Hematopoietic multipotent progenitor cell treated with erythropoietin and hydrocortisone succinate and interleukin-3 and kit ligand, for 6 days (in vitro differentiated cells): ENCODE data around the gene PLAC8L1.
"Not testable (repeated sequence)": the region's sequence is repeated elsewhere in the genome, so short reads cannot be mapped to it uniquely, and the experiment has no call there.

ENCODE experiments used
- DNase-seq: peaks from one replicate; pipeline ENCODE4 v3.0.0-alpha.2; 2015

The PLAC8L1 gene

DNA sequence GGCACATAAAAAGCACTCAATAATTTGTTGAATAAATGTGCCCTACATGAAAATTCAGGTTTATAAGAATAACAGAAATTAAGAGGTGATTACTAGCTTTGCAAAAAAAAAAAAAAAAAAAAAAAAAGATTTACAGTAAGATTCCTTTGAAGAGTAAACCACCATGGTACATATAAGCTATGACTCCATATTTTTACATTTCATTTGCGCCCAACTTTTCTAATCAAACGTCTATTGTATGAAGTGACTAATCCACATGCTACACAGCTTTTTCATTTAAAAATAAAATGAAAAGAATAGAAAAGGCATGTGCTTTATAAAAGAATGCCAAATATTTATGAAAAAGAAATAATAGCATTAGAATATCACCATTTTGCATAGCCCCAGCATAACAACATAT, at the start of gene PLAC8L1:
Gene PLAC8L1, minus strand, starts transcription at position 101 of the 400 bp plus-strand sequence. CDS start 1,266 bp downstream, outside the sequence.
- DNase-seq, result no peak

GRCh38 chr5:146151970-146152369, 46.6 kb upstream of the PLAC8L1 start:
- no peak for DNase-seq

GRCh38 chr5:146137967-146138403, 32.6 kb upstream of the PLAC8L1 start:
- no peak for DNase-seq

- DNase-seq, result peak; percentile 80
Observed at GRCh38 chr5:146130440-146131045, 25.2 kb upstream of the PLAC8L1 start.

- no peak for DNase-seq
Observed at GRCh38 chr5:146126068-146126467, 20.7 kb upstream of the PLAC8L1 start.

DNA sequence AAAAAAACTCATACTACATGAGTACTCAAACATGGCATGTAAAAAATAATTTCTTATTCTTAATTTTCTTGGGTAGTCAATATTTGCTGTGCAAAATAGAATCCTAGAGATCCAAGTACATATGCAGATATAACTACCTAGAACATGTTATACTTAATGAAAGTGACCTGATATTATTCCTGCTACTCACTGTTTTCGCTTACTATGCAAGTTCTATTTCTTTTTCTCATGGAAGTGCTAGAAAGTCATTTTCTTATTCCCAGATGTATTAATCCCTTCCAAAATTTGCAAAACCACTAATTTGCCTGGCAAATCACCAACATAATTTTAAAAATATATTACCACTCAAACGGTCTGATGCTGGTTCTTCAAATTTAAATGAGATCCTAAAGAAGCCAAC, 19.2 kb upstream of the PLAC8L1 start:
- DNase-seq, result no peak

GRCh38 chr5:146121451-146121850, 16.1 kb upstream of the PLAC8L1 start:
- DNase-seq, result not testable (repeated sequence)

- no peak for DNase-seq
Observed at GRCh38 chr5:146118322-146118721, 12.9 kb upstream of the PLAC8L1 start.

DNA sequence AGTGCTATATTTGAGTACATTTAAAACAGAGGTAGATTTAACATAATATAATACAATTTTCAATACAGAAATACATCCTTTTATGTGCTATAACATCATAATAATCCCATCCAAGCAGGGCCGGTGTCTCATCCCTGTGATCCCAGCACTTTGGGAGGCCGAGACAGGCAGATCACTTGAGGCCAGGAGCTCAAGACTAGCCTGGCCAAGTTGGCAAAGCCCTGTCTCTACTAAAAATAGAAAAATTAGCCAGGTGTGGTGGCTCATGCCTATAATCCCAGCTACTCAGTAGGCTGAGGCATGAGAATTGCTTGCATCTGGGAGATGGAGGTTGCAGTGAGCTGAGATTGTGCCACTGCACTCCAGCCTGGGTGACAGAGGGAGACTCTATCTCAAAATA, 11.8 kb upstream of the PLAC8L1 start:
- not testable (repeated sequence) for DNase-seq

- DNase-seq, result no peak
Observed at GRCh38 chr5:146116361-146116760, 11.0 kb upstream of the PLAC8L1 start.

GRCh38 chr5:146112476-146112875, 7.1 kb upstream of the PLAC8L1 start:
- DNase-seq, result peak; percentile 65

- peak; percentile 97 for DNase-seq
Observed at GRCh38 chr5:146111409-146111808, 6.0 kb upstream of the PLAC8L1 start.

DNA sequence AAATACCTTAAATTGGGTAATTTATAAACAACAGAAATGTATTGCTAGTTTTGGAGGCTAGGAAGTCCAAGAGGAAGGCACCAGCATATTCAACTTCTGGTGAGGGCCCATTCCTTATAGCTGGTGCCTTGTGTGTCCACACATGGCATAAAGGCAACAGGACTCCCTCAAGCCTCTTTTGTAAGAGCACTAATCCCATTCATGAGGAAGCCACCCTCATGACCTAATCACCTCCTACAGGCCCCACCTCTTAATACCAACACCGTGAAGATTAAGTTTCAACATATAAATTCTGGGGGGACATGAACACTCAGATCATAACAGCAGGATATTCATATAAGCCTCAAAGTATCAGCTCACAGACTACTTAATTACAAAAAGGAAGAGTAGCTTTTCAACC, 4.0 kb upstream of the PLAC8L1 start:
- peak; percentile 45 for DNase-seq

GRCh38 chr5:146108870-146109269, 3.5 kb upstream of the PLAC8L1 start:
- DNase-seq, result not testable (repeated sequence)

DNA sequence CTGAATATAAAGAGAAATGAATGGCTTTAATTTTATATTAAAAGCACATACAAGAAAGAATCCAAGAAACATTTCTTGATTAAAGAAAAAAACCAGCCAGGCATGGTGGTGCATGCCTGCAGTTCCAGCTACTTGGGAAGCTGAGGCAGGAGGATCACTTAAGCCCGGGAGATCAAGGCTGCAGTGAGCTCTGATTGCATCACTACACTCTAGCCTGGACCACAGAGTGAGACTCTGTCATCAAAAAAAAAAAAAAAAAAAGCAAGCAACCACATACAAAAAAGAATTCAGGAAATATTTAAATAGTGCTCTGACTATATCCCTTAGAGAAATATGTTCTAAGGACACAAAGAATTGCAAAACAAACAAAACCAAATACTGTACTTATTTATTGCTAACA, 2.5 kb upstream of the PLAC8L1 start:
- no peak for DNase-seq

DNA sequence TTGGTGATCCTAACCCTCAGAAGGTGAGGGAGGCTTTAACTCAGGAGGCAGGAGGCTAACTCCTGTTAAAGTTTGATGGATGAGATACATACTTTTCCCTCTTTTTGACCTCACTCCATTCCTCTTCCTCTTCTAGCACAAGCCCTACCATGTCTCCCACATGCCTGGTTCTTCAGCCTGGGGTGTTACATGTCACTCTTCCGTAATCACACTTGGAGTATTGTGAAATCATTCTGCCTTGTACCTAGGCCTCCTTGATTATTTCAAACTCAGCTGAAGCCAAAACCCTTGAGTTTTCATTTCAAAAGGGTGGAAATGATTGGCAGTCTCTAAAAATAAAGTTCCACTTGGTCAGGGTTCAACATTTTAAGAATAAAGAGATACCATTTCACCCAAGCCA, 1.8 kb downstream of the PLAC8L1 start:
- peak; percentile 16 for DNase-seq

DNA sequence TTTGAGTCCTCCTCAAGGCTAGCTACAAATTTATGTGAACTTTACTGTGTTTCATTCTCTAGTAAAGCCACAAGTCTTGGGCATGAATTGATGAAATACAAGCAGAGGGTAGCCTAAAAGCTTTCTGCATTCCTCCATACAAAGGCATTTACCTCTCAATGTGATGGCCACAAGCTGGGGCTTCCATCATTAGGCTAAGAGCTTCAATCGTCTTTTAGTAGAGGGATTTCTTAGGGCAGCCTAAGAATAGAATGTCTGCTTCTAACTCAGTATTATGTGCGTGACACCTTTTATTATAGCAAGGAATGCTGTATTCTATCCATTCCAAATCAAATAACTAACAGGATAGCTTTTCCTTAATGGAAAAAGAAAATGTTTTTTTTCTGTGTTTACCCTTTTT, 3.7 kb downstream of the PLAC8L1 start:
- DNase-seq, result no peak

GRCh38 chr5:146098047-146098446, 7.3 kb downstream of the PLAC8L1 start:
- DNase-seq, result no peak

DNA sequence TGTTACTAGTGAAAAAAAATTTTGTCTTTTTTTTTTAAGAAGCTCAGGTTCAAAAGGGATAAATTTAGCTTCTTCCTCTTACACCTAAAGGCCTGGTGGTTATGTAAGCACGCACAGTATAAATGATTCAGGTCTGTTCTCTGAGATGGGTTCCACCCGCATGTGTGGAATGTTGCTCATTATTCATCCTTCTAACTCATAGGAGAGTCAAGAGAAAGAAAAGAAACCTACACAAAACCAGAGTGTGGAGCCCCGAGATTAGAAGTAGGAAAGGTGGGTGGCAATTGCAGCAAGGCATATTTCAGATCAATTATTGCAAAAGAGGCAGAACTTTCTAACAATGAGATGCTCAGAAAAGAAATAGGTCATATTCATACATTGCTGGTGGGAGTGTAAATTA, 13.5 kb downstream of the PLAC8L1 start:
- no peak for DNase-seq

DNA sequence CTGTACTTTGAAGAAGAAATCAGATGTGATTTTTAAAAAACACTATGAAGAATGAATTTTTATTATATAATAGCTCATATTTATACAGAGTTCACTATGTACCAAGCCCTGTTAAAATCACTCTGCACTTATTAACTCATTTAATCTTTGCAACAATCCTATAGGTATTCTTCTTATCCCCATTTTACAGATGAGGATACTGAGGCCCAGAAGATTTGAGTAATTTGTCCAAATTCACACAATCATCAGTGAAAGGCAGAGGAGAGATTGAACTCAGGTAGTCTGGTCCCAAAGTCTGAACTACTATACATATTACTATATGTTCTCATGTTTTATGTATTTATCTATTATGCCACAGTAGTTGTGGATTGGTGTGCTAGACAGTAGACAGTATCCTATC, 16.1 kb downstream of the PLAC8L1 start:
- DNase-seq, result no peak

GRCh38 chr5:146088098-146088497, 17.3 kb downstream of the PLAC8L1 start:
- DNase-seq, result no peak

DNA sequence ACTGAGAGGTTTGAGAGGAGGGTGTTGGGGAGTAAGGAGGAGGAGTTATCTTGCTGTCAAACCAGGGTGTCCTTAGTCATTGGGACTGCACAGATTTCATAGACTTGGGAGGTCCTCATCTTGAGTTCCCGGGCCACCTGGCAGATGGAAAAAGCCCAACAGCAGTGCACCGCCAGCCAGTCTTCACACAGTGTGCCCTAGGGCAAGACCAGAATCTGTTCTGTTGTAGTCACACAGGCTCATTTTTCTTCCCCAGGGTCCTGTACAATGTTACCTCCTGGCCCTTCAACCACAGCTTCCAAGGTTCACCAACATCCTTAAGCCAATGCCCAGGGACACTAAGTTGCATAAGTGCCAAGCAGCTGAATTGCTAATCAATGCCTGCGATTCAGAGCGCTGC, 21.0 kb downstream of the PLAC8L1 start:
- no peak for DNase-seq

- no peak for DNase-seq
Observed at GRCh38 chr5:146082798-146083197, 22.6 kb downstream of the PLAC8L1 start.

DNA sequence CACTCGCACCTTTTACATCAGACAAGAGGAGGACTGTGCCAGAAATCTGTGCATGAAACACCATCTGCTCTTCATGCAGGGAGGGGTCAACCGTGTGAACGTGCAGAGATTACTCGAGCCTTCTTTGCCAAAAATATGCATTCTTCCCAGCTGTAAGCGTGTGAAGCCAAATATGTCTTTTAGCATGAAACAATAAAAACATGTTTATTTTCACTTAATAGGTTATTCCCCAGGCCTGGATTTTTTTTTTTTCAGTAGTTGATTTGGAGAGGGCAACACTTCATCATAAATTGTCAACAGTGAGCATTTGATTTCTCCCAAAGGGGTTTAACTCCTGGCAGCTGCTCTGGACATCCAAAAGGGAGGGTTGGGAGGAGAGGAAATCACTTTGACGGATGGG, 23.8 kb downstream of the PLAC8L1 start:
- DNase-seq, result no peak

DNA sequence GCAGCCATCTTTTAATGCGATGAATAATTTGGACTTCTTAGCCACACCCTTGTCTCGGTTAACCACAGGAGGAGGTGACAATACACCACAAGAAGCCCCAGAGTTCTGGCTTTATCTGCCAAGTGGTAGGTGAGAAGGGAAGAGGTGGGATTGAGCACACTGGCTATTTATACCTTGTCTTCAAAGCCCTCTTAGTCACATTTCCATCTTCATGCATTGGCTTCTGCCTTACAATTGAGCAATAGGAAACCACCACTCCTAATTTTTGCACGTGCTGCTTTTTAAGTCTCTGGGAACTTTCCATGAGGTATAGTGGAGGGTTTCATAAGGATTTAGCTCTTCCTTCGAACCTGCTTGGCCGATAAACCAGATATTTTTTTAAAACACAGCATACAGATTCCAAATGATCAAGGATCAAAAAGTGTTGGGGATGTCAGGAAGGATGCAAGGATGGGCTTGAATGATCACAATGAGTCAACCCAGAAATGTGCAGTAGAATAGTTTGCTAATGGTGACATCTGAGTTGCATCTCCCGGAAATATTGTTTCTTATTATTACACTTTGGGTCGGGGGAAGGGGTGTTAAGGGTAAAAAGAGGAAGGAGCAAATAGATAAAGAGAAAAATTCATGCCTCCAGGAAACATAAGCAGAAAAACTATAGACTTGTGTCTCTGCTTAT, 25.5 kb downstream of the PLAC8L1 start:
- peak; percentile 81 for DNase-seq
